ENCODE results near the gene PARP14.

- TF ChIP-seq CTCF (tag by site-specific recombination; IDR thresholded peaks at IDR 0.05) (no peak), ZNF426 (tag by site-specific recombination; IDR thresholded peaks at IDR 0.05) (no peak), ZNF560 (tag by site-specific recombination; IDR thresholded peaks at IDR 0.05; ENCODE audit: borderline replicate concordance) (no peak), REST (tag by site-specific recombination; IDR thresholded peaks at IDR 0.05) (no peak)
Measured at GRCh38 chr3:122646146-122646988, 34.3 kb upstream of the PARP14 start.
